Fibroblast of pulmonary artery (primary cell): ENCODE results near the gene NAXE.
"Not testable (repeated sequence)": the region's sequence is repeated elsewhere in the genome, so short reads cannot be mapped to it uniquely, and the experiment has no call there.

Experiments
- DNase-seq: peaks from one replicate; pipeline ENCODE4 v3.0.0-alpha.2; 2010; ENCODE audit warnings: low read depth
- H3K4me3 ChIP-seq: replicated peaks from 2 replicates; pipeline ENCODE4 v1.5.1; 2011; ENCODE audit warnings: low read depth, mild to moderate bottlenecking, control low read depth, low read length, moderate library complexity
- TF ChIP-seq, protein P1 (sequence below): IDR thresholded peaks from 2 replicates; pipeline ENCODE4 v1.5.1; 2011; ENCODE audit warnings: mild to moderate bottlenecking, control low read depth, low read length, inconsistent platforms; ENCODE audit errors: missing control alignments

NAXE gene

DNA sequence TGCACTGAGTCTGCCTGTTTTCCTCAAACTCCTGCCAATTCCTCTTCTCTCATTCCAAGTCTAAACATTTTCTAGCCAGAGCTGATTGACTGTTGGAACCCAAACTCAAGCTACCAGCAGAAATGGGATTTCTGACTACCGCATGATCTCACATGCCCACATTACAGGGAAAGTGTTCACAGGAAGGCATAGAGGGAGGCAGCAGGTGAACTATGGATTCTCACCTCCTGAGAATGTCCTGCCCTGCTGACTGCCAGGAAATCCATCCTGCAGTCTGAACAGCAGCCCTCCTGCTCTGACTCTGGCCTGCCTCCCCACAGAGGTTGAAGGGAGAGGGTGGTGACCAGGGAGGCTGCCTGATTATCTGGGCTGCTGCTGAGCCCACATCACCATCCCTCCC is 41.7 kb upstream of the NAXE start:
- TF ChIP-seq, protein P1, sequence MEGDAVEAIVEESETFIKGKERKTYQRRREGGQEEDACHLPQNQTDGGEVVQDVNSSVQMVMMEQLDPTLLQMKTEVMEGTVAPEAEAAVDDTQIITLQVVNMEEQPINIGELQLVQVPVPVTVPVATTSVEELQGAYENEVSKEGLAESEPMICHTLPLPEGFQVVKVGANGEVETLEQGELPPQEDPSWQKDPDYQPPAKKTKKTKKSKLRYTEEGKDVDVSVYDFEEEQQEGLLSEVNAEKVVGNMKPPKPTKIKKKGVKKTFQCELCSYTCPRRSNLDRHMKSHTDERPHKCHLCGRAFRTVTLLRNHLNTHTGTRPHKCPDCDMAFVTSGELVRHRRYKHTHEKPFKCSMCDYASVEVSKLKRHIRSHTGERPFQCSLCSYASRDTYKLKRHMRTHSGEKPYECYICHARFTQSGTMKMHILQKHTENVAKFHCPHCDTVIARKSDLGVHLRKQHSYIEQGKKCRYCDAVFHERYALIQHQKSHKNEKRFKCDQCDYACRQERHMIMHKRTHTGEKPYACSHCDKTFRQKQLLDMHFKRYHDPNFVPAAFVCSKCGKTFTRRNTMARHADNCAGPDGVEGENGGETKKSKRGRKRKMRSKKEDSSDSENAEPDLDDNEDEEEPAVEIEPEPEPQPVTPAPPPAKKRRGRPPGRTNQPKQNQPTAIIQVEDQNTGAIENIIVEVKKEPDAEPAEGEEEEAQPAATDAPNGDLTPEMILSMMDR, result no peak
- DNase-seq, result no peak
- H3K4me3 ChIP-seq, result no peak overlapping the region

DNA sequence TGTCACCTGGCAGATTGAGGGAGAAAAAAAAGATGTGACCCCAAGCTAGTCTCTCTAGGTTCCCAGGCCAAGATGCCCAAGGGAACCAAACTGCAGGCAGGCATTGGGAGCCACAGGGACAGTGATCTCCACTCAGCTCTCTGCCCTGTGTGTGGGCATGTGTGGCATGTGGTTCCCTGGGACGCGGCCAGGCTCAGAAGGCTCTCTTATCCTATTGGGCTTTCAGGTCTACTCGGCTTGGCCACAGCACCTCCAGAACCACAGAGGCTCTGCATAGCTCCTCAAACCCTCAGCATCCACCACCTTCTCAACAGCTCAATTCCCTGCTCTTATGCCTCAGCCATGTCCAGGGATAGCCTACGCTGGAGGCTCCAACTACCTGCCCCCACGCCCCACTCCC is 41.2 kb upstream of the NAXE start:
- TF ChIP-seq, protein P1, result no peak
- no peak overlapping the region for H3K4me3 ChIP-seq
- DNase-seq, result no peak

DNA sequence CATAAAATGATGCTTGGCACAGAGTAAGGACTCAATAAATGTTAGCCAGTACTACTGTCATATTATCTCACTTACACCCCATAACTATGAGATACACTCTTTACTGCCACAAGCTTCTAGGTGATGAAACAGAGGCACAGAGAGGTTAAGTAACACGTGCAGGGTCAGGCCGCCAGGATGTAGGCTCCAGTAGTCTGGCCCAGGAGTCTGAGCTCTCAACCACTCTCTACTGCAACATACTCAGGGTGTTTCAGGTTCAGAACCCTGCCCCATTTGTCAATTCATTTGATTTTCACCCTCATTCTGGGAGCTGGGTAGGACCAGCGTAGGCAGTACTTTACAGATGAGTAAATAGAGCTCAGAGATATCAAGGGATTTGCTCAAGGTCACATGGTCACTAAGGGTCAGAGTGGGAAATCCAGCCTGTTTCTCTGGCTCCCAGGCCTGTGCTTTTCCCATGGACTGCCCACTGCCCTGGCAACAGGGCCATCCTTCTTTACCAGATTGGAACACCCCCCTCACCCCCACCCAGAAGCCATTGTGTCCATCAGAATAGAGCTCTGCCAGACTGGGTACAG is 40.4 kb upstream of the NAXE start:
- no peak overlapping the region for H3K4me3 ChIP-seq
- DNase-seq, result no peak
- TF ChIP-seq, protein P1, result no peak

DNA sequence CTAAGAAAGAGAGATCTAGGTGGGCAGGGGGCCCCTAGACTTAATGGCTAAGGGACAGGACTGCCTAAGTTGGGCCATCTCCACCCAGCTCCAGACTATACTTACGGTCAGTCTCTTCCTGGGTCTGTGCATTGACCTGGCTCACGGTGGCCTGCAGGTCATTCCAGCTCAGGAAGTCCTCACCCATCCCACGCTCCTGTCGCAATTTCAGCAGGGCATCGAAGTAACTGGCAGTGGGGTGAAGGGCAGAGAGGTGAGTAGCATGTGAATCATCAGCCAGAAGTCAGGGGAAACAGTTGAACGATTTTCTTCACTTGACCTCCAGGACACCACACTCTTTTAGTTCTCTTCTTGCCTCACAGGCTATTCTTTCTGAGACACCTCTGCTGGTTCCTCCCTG is 39.7 kb upstream of the NAXE start:
- TF ChIP-seq, protein P1, result no peak
- H3K4me3 ChIP-seq, result no peak overlapping the region
- DNase-seq, result peak; percentile 5

DNA sequence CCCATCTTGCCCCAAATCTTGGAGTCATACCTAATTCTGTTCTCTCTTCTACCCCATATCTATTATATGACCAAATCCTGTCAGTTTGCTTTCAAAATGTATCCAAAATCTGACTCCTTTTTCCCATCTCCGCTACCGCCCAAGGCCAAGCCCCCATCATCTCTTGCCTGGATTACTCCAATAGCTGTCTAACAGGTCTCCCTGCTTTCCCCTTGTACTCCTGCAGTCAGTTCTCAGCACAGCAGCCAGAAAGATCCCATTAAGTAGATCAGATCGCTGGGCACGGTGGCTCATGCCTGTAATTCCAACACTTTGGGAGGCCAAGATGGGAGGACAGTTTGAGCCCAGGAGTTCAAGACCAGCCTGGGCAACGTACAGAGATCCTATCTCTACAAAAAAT is 39.1 kb upstream of the NAXE start:
- DNase-seq, result no peak
- TF ChIP-seq, protein P1, result no peak
- H3K4me3 ChIP-seq, result no peak overlapping the region

DNA sequence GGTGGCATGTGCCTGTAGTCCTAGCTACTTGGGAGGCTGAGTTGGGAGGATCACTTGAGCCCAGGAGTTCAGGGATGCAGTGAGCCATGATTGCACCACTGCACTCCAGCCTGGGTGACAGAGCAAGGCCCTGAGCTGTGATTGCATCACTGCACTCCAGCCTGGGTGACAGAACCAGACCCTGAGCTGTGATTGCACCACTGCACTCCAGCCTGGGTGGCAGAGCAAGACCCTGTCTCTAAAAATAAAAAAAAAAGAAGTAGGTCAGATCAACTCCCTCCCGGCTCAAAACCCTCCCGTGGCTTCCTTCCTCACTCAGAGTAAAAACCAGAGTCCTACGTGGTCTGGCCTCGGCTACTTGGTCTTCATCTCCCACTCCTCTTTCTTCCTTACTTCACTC is 38.6 kb upstream of the NAXE start:
- H3K4me3 ChIP-seq, DNase-seq: not testable (repeated sequence)

DNA sequence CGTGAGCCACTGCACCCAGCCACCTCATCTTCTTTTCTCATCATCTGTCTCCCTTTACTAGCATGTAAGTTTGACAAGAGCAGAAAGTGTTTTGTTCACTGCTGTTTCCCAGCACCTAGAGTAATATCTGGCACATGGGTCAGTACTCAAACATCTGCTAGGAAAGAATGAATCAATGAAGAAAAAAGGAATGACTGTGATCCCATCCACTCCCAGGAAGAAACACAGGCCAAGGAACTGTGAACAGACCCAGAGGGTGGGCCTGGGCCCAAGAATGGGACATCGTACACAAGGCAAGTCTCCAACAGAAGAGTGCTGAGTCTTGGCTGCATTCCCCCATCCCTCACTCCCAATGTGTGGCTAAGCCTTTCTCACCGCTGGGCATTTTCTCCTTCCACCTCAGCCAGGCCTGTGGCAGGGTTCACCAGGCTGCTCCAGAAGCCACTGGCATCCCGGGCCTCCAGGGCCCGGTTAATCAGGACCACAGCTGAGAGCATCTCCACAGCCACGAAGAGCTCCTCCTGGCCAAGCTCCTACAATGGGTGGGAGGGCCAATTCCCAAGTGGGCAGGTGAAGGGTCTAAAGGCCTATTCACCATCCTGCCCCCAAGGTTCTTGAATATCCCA is 37.6 kb upstream of the NAXE start:
- DNase-seq, result no peak
- no peak overlapping the region for H3K4me3 ChIP-seq
- TF ChIP-seq, protein P1, result no peak
